H9 (cell line): ENCODE results near the gene MYL10. TPM values are rescaled to one million over a fixed set of nuclear protein-coding genes. Genes with fewer than 3 reads are reported as not detected.

Experiments used
- DNase-seq: peaks from one replicate; pipeline ENCODE4 v3.0.0-alpha.2; 2017
- H2AFZ ChIP-seq: one replicate; pipeline ENCODE4 v1.6.1; 2013; ENCODE audit warnings: mild to moderate bottlenecking, low read length, control low read depth, moderate library complexity
- H2AK5ac ChIP-seq: 2 replicates; pipeline ENCODE4 v1.6.1; 2013; ENCODE audit warnings: low read length, control low read depth, mixed read lengths; ENCODE audit not compliant: insufficient read length
- H2BK120ac ChIP-seq: one replicate; pipeline ENCODE4 v1.6.1; 2013; ENCODE audit warnings: low read depth, mild to moderate bottlenecking, low read length, control low read depth, inconsistent platforms; ENCODE audit not compliant: poor library complexity, severe bottlenecking
- H2BK12ac ChIP-seq: 2 replicates; pipeline ENCODE4 v1.6.1; 2013; ENCODE audit warnings: low read length, control low read depth, mixed read lengths, low read depth; ENCODE audit not compliant: insufficient read length
- H2BK15ac ChIP-seq: 2 replicates; pipeline ENCODE4 v1.6.1; 2013; ENCODE audit warnings: low read depth, low read length, control low read depth
- H2BK20ac ChIP-seq: one replicate; pipeline ENCODE4 v1.6.1; 2013; ENCODE audit warnings: low read depth, mild to moderate bottlenecking, low read length, control low read depth, inconsistent platforms; ENCODE audit not compliant: poor library complexity, severe bottlenecking
- H2BK5ac ChIP-seq: 2 replicates; pipeline ENCODE4 v1.6.1; 2013; ENCODE audit warnings: low read length, control low read depth, mixed read lengths; ENCODE audit not compliant: insufficient read length
- H3K14ac ChIP-seq: 2 replicates; pipeline ENCODE4 v1.6.1; 2013; ENCODE audit warnings: low read length, control low read depth; ENCODE audit not compliant: insufficient read depth
- H3K18ac ChIP-seq: 2 replicates; pipeline ENCODE4 v1.6.1; 2013; ENCODE audit warnings: low read depth, mild to moderate bottlenecking, mixed read lengths, low read length, control low read depth; ENCODE audit not compliant: insufficient read length
- H3K23ac ChIP-seq: 2 replicates; pipeline ENCODE4 v1.6.1; 2013; ENCODE audit warnings: low read length, control low read depth, mixed read lengths, low read depth; ENCODE audit not compliant: insufficient read length
- H3K23me2 ChIP-seq: 2 replicates; pipeline ENCODE4 v1.6.1; 2013; ENCODE audit warnings: low read depth, mild to moderate bottlenecking, mixed read lengths, low read length, control low read depth; ENCODE audit not compliant: insufficient read length, poor library complexity, severe bottlenecking
- H3K27ac ChIP-seq: 2 replicates; pipeline ENCODE4 v1.5.1; 2013; ENCODE audit warnings: low read length, control low read depth, mixed read lengths, low read depth; ENCODE audit not compliant: insufficient read length
- H3K27me3 ChIP-seq: 2 replicates; pipeline ENCODE4 v1.6.1; 2013; ENCODE audit warnings: low read length, control low read depth, inconsistent platforms; ENCODE audit not compliant: insufficient read depth
- H3K4ac ChIP-seq: 2 replicates; pipeline ENCODE4 v1.6.1; 2013; ENCODE audit warnings: low read depth, mild to moderate bottlenecking, control low read depth, inconsistent platforms, low read length, moderate library complexity
- H3K4me1 ChIP-seq: 2 replicates; pipeline ENCODE4 v1.6.1; 2013; ENCODE audit warnings: low read length, control low read depth, inconsistent platforms; ENCODE audit not compliant: insufficient read depth
- H3K4me2 ChIP-seq: 2 replicates; pipeline ENCODE4 v1.6.1; 2013; ENCODE audit warnings: low read length, control low read depth, mixed read lengths; ENCODE audit not compliant: insufficient read length, insufficient read depth
- H3K56ac ChIP-seq: 2 replicates; pipeline ENCODE4 v1.6.1; 2013; ENCODE audit warnings: low read depth, mild to moderate bottlenecking, mixed read lengths, low read length, control low read depth; ENCODE audit not compliant: insufficient read length
- H3K79me1 ChIP-seq: 2 replicates; pipeline ENCODE4 v1.6.1; 2013; ENCODE audit warnings: low read depth, mild to moderate bottlenecking, moderate library complexity, low read length, control low read depth, inconsistent platforms; ENCODE audit not compliant: insufficient read depth, poor library complexity, severe bottlenecking
- H3K79me2 ChIP-seq: 2 replicates; pipeline ENCODE4 v1.6.1; 2013; ENCODE audit warnings: low read length, control low read depth, inconsistent platforms; ENCODE audit not compliant: insufficient read depth
- H3K9ac ChIP-seq: 2 replicates; pipeline ENCODE4 v1.6.1; 2013; ENCODE audit warnings: low read length, control low read depth, mixed read lengths; ENCODE audit not compliant: insufficient read length; ENCODE audit errors: extremely low read depth
- H3K9me3 ChIP-seq: one replicate; pipeline ENCODE4 v1.6.1; 2013; ENCODE audit warnings: low read depth, low read length, inconsistent platforms; ENCODE audit not compliant: control insufficient read depth
- H3T11ph ChIP-seq: one replicate; pipeline ENCODE4 v1.6.1; 2013; ENCODE audit warnings: mild to moderate bottlenecking, low read length, control low read depth, inconsistent platforms
- H4K20me1 ChIP-seq: one replicate; pipeline ENCODE4 v1.6.1; 2013; ENCODE audit not compliant: control insufficient read depth, insufficient read length, insufficient read depth
- H4K5ac ChIP-seq: 2 replicates; pipeline ENCODE4 v1.6.1; 2013; ENCODE audit warnings: low read depth, mild to moderate bottlenecking, mixed read lengths, low read length, control low read depth; ENCODE audit not compliant: insufficient read length
- H4K8ac ChIP-seq: replicated peaks from 2 replicates; pipeline ENCODE4 v1.6.1; 2013; ENCODE audit warnings: low read length, control low read depth, mixed read lengths, low read depth; ENCODE audit not compliant: insufficient read length
- H4K91ac ChIP-seq: 2 replicates; pipeline ENCODE4 v1.6.1; 2013; ENCODE audit warnings: low read depth, mild to moderate bottlenecking, moderate library complexity, mixed read lengths, low read length, control low read depth; ENCODE audit not compliant: insufficient read length
- H3K27ac Mint-ChIP-seq, 3 experiments: 2 replicates in 2 of 3; 3 replicates in 1 of 3; pipeline ENCODE4 v1.8.0; 2020 to 2021; ENCODE audit warnings: mixed read lengths in 3 of 3, mild to moderate bottlenecking in 1 of 3, moderate library complexity in 1 of 3
- H3K27me3 Mint-ChIP-seq: 2 replicates; pipeline ENCODE4 v1.8.0; 2021; ENCODE audit warnings: low read depth, mild to moderate bottlenecking, moderate library complexity, mixed read lengths
- H3K36me3 Mint-ChIP-seq, 3 experiments: 2 replicates in 2 of 3; 3 replicates in 1 of 3; pipeline ENCODE4 v1.8.0; 2020 to 2021; ENCODE audit warnings: low read depth in 3 of 3, mixed read lengths in 3 of 3; ENCODE audit not compliant: insufficient read depth in 1 of 3
- H3K4me1 Mint-ChIP-seq, 2 experiments: 2 replicates each; pipeline ENCODE4 v1.8.0; 2020; ENCODE audit warnings: mixed read lengths in 2 of 2
- H3K4me3 Mint-ChIP-seq, 2 experiments: 2 replicates in 1 of 2; 3 replicates in 1 of 2; pipeline ENCODE4 v1.8.0; 2020 to 2021; ENCODE audit warnings: mild to moderate bottlenecking in 2 of 2, mixed read lengths in 2 of 2, moderate library complexity in 1 of 2
- H3K9me3 Mint-ChIP-seq, 2 experiments: 2 replicates in 1 of 2; 3 replicates in 1 of 2; pipeline ENCODE4 v1.8.0; 2020; ENCODE audit warnings: mild to moderate bottlenecking in 2 of 2, mixed read lengths in 2 of 2, moderate library complexity in 1 of 2
- CTCF ChIP-seq: fragments of 200-600 bp; sonication (generic); conservative IDR thresholded peaks from 3 replicates; pipeline ENCODE4 v1.8.0; 2021; ENCODE audit warnings: antibody characterized with exemption, mild to moderate bottlenecking
- WGBS: extraction: QIAGEN DNeasy Blood & Tissue Kit; methylation state at CpG from one replicate; pipeline ENCODE4 v1.1.7; 2013; ENCODE audit warnings: missing lambda C conversion rate, low lambda C conversion rate, mixed read lengths; ENCODE audit not compliant: insufficient read length; ENCODE audit errors: extremely low coverage; 5-methylcytosine and 5-hydroxymethylcytosine counted together
- total RNA-seq: library from RNA; stranded (reverse); gene quantifications from 2 replicates; pipeline ENCODE4 v1.2.1, GENCODE V29; 2021

The MYL10 gene
- total RNA-seq, 1 experiment from 2014 or later = 0.50 TPM

- no peak overlapping the region for H3K27ac Mint-ChIP-seq
- WGBS = no CpG with 5 or more reads among the region's 10 CpGs
- H3K14ac ChIP-seq = no peak overlapping the region
- no peaks in the 10 kb centered on the region; a peak in 1 of 7 replicates for H3K36me3 Mint-ChIP-seq
- no peak overlapping the region for H4K8ac ChIP-seq
- no peak for TF ChIP-seq CTCF
- no peaks in the 10 kb centered on the region for H3K79me2 ChIP-seq
- H3K27ac ChIP-seq = no peak overlapping the region
- H3K27me3 Mint-ChIP-seq = peaks cover 11% of the 10 kb centered on the region
- H3K18ac ChIP-seq = no peak overlapping the region
- H2BK15ac ChIP-seq = no peak overlapping the region
- no peaks in the 10 kb centered on the region for H3K79me1 ChIP-seq
- no peak overlapping the region for H4K5ac ChIP-seq
- no peaks in the 10 kb centered on the region for H3K9me3 ChIP-seq
- no peak overlapping the region for H3K4me2 ChIP-seq
- H2BK20ac ChIP-seq = no peak overlapping the region
- H3K56ac ChIP-seq = no peak overlapping the region
- no peak overlapping the region for H3K4ac ChIP-seq
- H2BK5ac ChIP-seq = no peak overlapping the region
- no peak overlapping the region for H4K91ac ChIP-seq
- no peak for DNase-seq
- no peaks in the 10 kb centered on the region for H3K27me3 ChIP-seq
- no peaks in the 10 kb centered on the region; a peak in 2 of 5 replicates for H3K9me3 Mint-ChIP-seq
- no peak overlapping the region for H3T11ph ChIP-seq
- no peaks in the 10 kb centered on the region for H4K20me1 ChIP-seq
- no peak overlapping the region for H2BK120ac ChIP-seq
- H2AFZ ChIP-seq = no peak overlapping the region
- peaks cover 20 to 26% of the 10 kb centered on the region in 2 experiments for H3K4me1 Mint-ChIP-seq
- H2BK12ac ChIP-seq = no peak overlapping the region
- H3K4me1 ChIP-seq = peaks cover 6% of the 10 kb centered on the region; the same call in 1 of the 2 replicates
- H3K4me3 Mint-ChIP-seq = no peak overlapping the region
- no peaks in the 10 kb centered on the region for H3K23me2 ChIP-seq
- no peak overlapping the region for H3K23ac ChIP-seq
- H2AK5ac ChIP-seq = no peak overlapping the region
- no peak overlapping the region for H3K9ac ChIP-seq
Measured at GRCh38 chr7:101620991-101621390, 8.1 kb downstream of the MYL10 start.
